Cardiac muscle cell (in vitro differentiated cells and primary cell): Measurements from ENCODE around the gene LRTM2. TPM values are rescaled to one million over a fixed set of nuclear protein-coding genes. Genes with fewer than 3 reads are reported as not detected.

Experiments
- DNase-seq, 2 donors: peaks; one replicate each; pipeline versions ENCODE4 v3.0.0 to v3.0.0-alpha.2; 2010 to 2017; ENCODE audit warnings: low read depth in 1 of 2, low spot score in 1 of 2
- H3K27ac ChIP-seq: fragments of 200-600 bp; sonication (generic); 2 replicates; pipeline ENCODE4 v1.5.1; 2016
- H3K27me3 ChIP-seq: fragments of 200-600 bp; sonication (generic); 2 replicates; pipeline ENCODE4 v1.6.0; 2016; ENCODE audit warnings: control low read depth
- H3K36me3 ChIP-seq: fragments of 200-600 bp; sonication (generic); 2 replicates; pipeline ENCODE4 v1.5.1; 2016; ENCODE audit warnings: control low read depth
- H3K4me1 ChIP-seq: fragments of 200-600 bp; sonication (generic); 2 replicates; pipeline ENCODE4 v1.8.1; 2017; ENCODE audit warnings: low read depth, mild to moderate bottlenecking, mixed run types
- H3K4me3 ChIP-seq: fragments of 200-600 bp; sonication (generic); 2 replicates; pipeline ENCODE4 v1.5.1; 2016; ENCODE audit warnings: mild to moderate bottlenecking
- H3K9me3 ChIP-seq: fragments of 200-600 bp; sonication (generic); 2 replicates; pipeline ENCODE4 v1.5.1; 2017; ENCODE audit warnings: low read depth, mild to moderate bottlenecking, control low read depth
- CTCF ChIP-seq: IDR thresholded peaks from 2 replicates; pipeline ENCODE4 v1.5.1; 2012; ENCODE audit warnings: low read depth, mild to moderate bottlenecking, low read length
- polyA plus RNA-seq: library from polyadenylated mRNA; unstranded; fragments of >200 nt; fragmentation: Nextera tagmentation; extraction: Ambion mirVana; gene quantifications from 2 replicates; pipeline ENCODE4 v1.2.1, GENCODE V29; 2016
- total RNA-seq: library from RNA; depleted of rRNA; stranded (reverse); fragments of >200 nt; gene quantifications from 2 replicates; pipeline ENCODE4 v1.2.3, GENCODE V29; 2016

Gene LRTM2
- total and polyA plus RNA-seq, 2 experiments from 2014 or later: not detected

GRCh38 chr12:1876086-1876485 lies 55.7 kb downstream of the LRTM2 start:
- H3K27ac ChIP-seq: no peak overlapping the region
- no peaks in the 10 kb centered on the region for H3K36me3 ChIP-seq
- TF ChIP-seq CTCF: no peak

GRCh38 chr12:1877169-1877878 lies 57.0 kb downstream of the LRTM2 start:
- no peak for DNase-seq
- H3K36me3 ChIP-seq: no peaks in the 10 kb centered on the region
- H3K4me3 ChIP-seq: no peak overlapping the region
- H3K27me3 ChIP-seq: no peaks in the 10 kb centered on the region
- no peak for TF ChIP-seq CTCF
- no peaks in the 10 kb centered on the region for H3K9me3 ChIP-seq
- no peaks in the 10 kb centered on the region for H3K4me1 ChIP-seq
- no peak overlapping the region for H3K27ac ChIP-seq

More at GRCh38 chr12:1876086-1876485, 55.7 kb downstream of the LRTM2 start:
- H3K4me1 ChIP-seq: no peaks in the 10 kb centered on the region
- H3K27me3 ChIP-seq: no peaks in the 10 kb centered on the region
- H3K4me3 ChIP-seq: no peak overlapping the region
- no peaks in the 10 kb centered on the region for H3K9me3 ChIP-seq
- no peak for DNase-seq

- H3K36me3 ChIP-seq: no peaks in the 10 kb centered on the region
- no peaks in the 10 kb centered on the region for H3K27me3 ChIP-seq
- H3K4me1 ChIP-seq: no peaks in the 10 kb centered on the region
- no peaks in the 10 kb centered on the region for H3K9me3 ChIP-seq
- H3K27ac ChIP-seq: no peak overlapping the region
- no peak overlapping the region for H3K4me3 ChIP-seq
- DNase-seq: no peak
- TF ChIP-seq CTCF: no peak
Observed at GRCh38 chr12:1878214-1878613, 57.8 kb downstream of the LRTM2 start.

- Histone ChIP-seq H3K9me3 (no peaks in the 10 kb centered on the region), H3K27ac (no peak overlapping the region), H3K36me3 (no peaks in the 10 kb centered on the region), H3K4me3 (no peak overlapping the region), H3K4me1 (no peaks in the 10 kb centered on the region), H3K27me3 (no peaks in the 10 kb centered on the region)
- no peak for TF ChIP-seq CTCF
- DNase-seq: no peak
Observed at GRCh38 chr12:1878695-1879094, 58.3 kb downstream of the LRTM2 start.

- no peak for TF ChIP-seq CTCF
- Histone ChIP-seq H3K27ac (no peak overlapping the region), H3K4me3 (no peak overlapping the region), H3K4me1 (no peaks in the 10 kb centered on the region), H3K36me3 (no peaks in the 10 kb centered on the region), H3K9me3 (no peaks in the 10 kb centered on the region), H3K27me3 (no peaks in the 10 kb centered on the region)
- no peak for DNase-seq
Observed at GRCh38 chr12:1879633-1880032, 59.3 kb downstream of the LRTM2 start.
